Activated naive CD8-positive, alpha-beta T cell treated with anti-CD3 and anti-CD28 coated beads, Interleukin-2, amount 10 ng/mL, durations not matched to agents 7 days and 5 days (primary cell): Measurements from ENCODE around the gene C11orf87. TPM values are rescaled to one million over a fixed set of nuclear protein-coding genes. Genes with fewer than 3 reads are reported as not detected.
A peak's percentile ranks its signal among the peaks of the same experiment; 100 is the strongest.

Source experiments
- ATAC-seq: fragments of 150-1000 bp; cut with Tn5 transposase; one replicate; pipeline ENCODE4 v1.10.0; 2021; ENCODE audit warnings: low read depth, moderate library complexity
- POLR2A ChIA-PET: fragments of 350-600 bp; sonication (Branson Sonifier 250); formaldehyde crosslinking; loops from one replicate; lab custom pipeline; 2021; ENCODE audit warnings: antibody characterized with exemption; lab: Charles Lee
- DNase-seq: peaks from one replicate; pipeline ENCODE4 v3.0.0; 2021
- H3K27ac Mint-ChIP-seq: one replicate; pipeline ENCODE4 v1.8.0; 2022; ENCODE audit warnings: mild to moderate bottlenecking, mixed read lengths
- H3K27me3 Mint-ChIP-seq: one replicate; pipeline ENCODE4 v1.8.0; 2022; ENCODE audit warnings: mild to moderate bottlenecking, moderate library complexity, mixed read lengths
- H3K36me3 Mint-ChIP-seq: one replicate; pipeline ENCODE4 v1.8.0; 2021; ENCODE audit warnings: mild to moderate bottlenecking, mixed read lengths
- H3K4me1 Mint-ChIP-seq: one replicate; pipeline ENCODE4 v1.8.0; 2021; ENCODE audit warnings: mixed read lengths
- H3K4me3 Mint-ChIP-seq: one replicate; pipeline ENCODE4 v1.8.0; 2022; ENCODE audit warnings: mild to moderate bottlenecking, moderate library complexity, mixed read lengths
- H3K9me3 Mint-ChIP-seq: one replicate; pipeline ENCODE4 v1.8.0; 2021; ENCODE audit warnings: mixed read lengths
- total RNA-seq, 2 experiments: library from RNA; stranded (reverse); gene quantifications; one replicate each; pipeline ENCODE4 v1.2.3, GENCODE V29; 2021

Gene C11orf87
- total RNA-seq, 2 experiments from 2014 or later: not detected

- Mint-ChIP-seq H3K4me1 (no peaks in the 10 kb centered on the region), H3K27ac (no peak overlapping the region), H3K9me3 (no peaks in the 10 kb centered on the region), H3K27me3 (peaks cover 27% of the 10 kb centered on the region), H3K36me3 (peaks cover 1% of the 10 kb centered on the region), H3K4me3 (no peak overlapping the region)
- no peak for DNase-seq
- POLR2A ChIA-PET: no interaction called here
- ATAC-seq: no peak
Measured at GRCh38 chr11:109423466-109424190, 1.6 kb downstream of the C11orf87 start.

GRCh38 chr11:109424901-109425300, 2.9 kb downstream of the C11orf87 start:
- no peaks in the 10 kb centered on the region for H3K4me1 Mint-ChIP-seq
- DNase-seq: peak; percentile 37
- POLR2A ChIA-PET: interaction anchor here (0.6 kb wide), 1 partner anchor 943 kb away, joined by 4 read pairs; no protein-coding TSS in a partner anchor
- peaks cover 27% of the 10 kb centered on the region for H3K27me3 Mint-ChIP-seq
- H3K4me3 Mint-ChIP-seq: no peak overlapping the region
- ATAC-seq: no peak
- no peaks in the 10 kb centered on the region for H3K9me3 Mint-ChIP-seq
- H3K36me3 Mint-ChIP-seq: peaks cover 1% of the 10 kb centered on the region
- no peak overlapping the region for H3K27ac Mint-ChIP-seq

- Mint-ChIP-seq H3K9me3 (no peaks in the 10 kb centered on the region), H3K36me3 (peaks cover 1% of the 10 kb centered on the region), H3K4me1 (no peaks in the 10 kb centered on the region), H3K27me3 (peaks cover 27% of the 10 kb centered on the region), H3K27ac (no peak overlapping the region), H3K4me3 (no peak overlapping the region)
- DNase-seq: no peak
- ATAC-seq: no peak
- POLR2A ChIA-PET: interaction anchor here (0.6 kb wide), 1 partner anchor 942 kb away, joined by 4 read pairs; no protein-coding TSS in a partner anchor
Measured at GRCh38 chr11:109425554-109425953, 3.6 kb downstream of the C11orf87 start.

GRCh38 chr11:109426442-109427240, 4.7 kb downstream of the C11orf87 start:
- Mint-ChIP-seq H3K9me3 (no peaks in the 10 kb centered on the region), H3K36me3 (peaks cover 1% of the 10 kb centered on the region), H3K4me1 (no peaks in the 10 kb centered on the region), H3K4me3 (no peak overlapping the region), H3K27me3 (peaks cover 19% of the 10 kb centered on the region), H3K27ac (no peak overlapping the region)
- no peak for ATAC-seq
- DNase-seq: no peak
- POLR2A ChIA-PET: no interaction called here

- H3K9me3 Mint-ChIP-seq: no peaks in the 10 kb centered on the region
- H3K36me3 Mint-ChIP-seq: no peaks in the 10 kb centered on the region
- H3K4me1 Mint-ChIP-seq: no peaks in the 10 kb centered on the region
- DNase-seq: no peak
- H3K27me3 Mint-ChIP-seq: no peaks in the 10 kb centered on the region
- H3K27ac Mint-ChIP-seq: no peak overlapping the region
- no peak for ATAC-seq
- POLR2A ChIA-PET: no interaction called here
- no peak overlapping the region for H3K4me3 Mint-ChIP-seq
Measured at GRCh38 chr11:109432105-109432504, 10.1 kb downstream of the C11orf87 start.

GRCh38 chr11:109433753-109434256, 11.8 kb downstream of the C11orf87 start:
- Mint-ChIP-seq H3K4me3 (no peak overlapping the region), H3K27me3 (no peaks in the 10 kb centered on the region), H3K27ac (no peak overlapping the region), H3K9me3 (no peaks in the 10 kb centered on the region), H3K36me3 (no peaks in the 10 kb centered on the region), H3K4me1 (no peaks in the 10 kb centered on the region)
- POLR2A ChIA-PET: no interaction called here
- ATAC-seq (no peak), DNase-seq (no peak)

GRCh38 chr11:109435121-109435742, 13.2 kb downstream of the C11orf87 start:
- no peak for ATAC-seq
- no peaks in the 10 kb centered on the region for H3K36me3 Mint-ChIP-seq
- POLR2A ChIA-PET: no interaction called here
- H3K27ac Mint-ChIP-seq: no peak overlapping the region
- H3K27me3 Mint-ChIP-seq: no peaks in the 10 kb centered on the region
- H3K4me1 Mint-ChIP-seq: no peaks in the 10 kb centered on the region
- no peak overlapping the region for H3K4me3 Mint-ChIP-seq
- no peaks in the 10 kb centered on the region for H3K9me3 Mint-ChIP-seq
- no peak for DNase-seq

- POLR2A ChIA-PET: no interaction called here
- Mint-ChIP-seq H3K9me3 (no peaks in the 10 kb centered on the region), H3K36me3 (no peaks in the 10 kb centered on the region), H3K27me3 (no peaks in the 10 kb centered on the region), H3K4me3 (no peak overlapping the region), H3K27ac (no peak overlapping the region), H3K4me1 (no peaks in the 10 kb centered on the region)
- DNase-seq (no peak), ATAC-seq (no peak)
Measured at GRCh38 chr11:109439684-109440083, 17.7 kb downstream of the C11orf87 start.

- H3K27ac Mint-ChIP-seq: no peak overlapping the region
- ATAC-seq: no peak
- no peaks in the 10 kb centered on the region for H3K9me3 Mint-ChIP-seq
- no peaks in the 10 kb centered on the region for H3K36me3 Mint-ChIP-seq
- DNase-seq: no peak
- POLR2A ChIA-PET: no interaction called here
- H3K27me3 Mint-ChIP-seq: no peaks in the 10 kb centered on the region
- H3K4me3 Mint-ChIP-seq: no peak overlapping the region
- H3K4me1 Mint-ChIP-seq: no peaks in the 10 kb centered on the region
Measured at GRCh38 chr11:109443052-109443451, 21.1 kb downstream of the C11orf87 start.

GRCh38 chr11:109454857-109455256, 32.9 kb downstream of the C11orf87 start:
- no peaks in the 10 kb centered on the region for H3K4me1 Mint-ChIP-seq
- no peak overlapping the region for H3K4me3 Mint-ChIP-seq
- H3K27me3 Mint-ChIP-seq: no peaks in the 10 kb centered on the region
- H3K27ac Mint-ChIP-seq: no peak overlapping the region
- no peak for ATAC-seq
- H3K9me3 Mint-ChIP-seq: peaks cover 6% of the 10 kb centered on the region
- DNase-seq: no peak
- POLR2A ChIA-PET: no interaction called here
- no peaks in the 10 kb centered on the region for H3K36me3 Mint-ChIP-seq
